Activated CD4-positive, alpha-beta T cell treated with anti-CD3 and anti-CD28 coated beads for 1 hour (primary cell): ENCODE data around the gene CACNG3.
"Not testable (repeated sequence)": the region's sequence is repeated elsewhere in the genome, so short reads cannot be mapped to it uniquely, and the experiment has no call there.

Source experiments
- DNase-seq: peaks from one replicate; pipeline ENCODE4 v3.0.0-alpha.2; 2020

The CACNG3 gene

GRCh38 chr16:24255456-24256371 is at the start of gene CACNG3:
Gene CACNG3, plus strand, starts transcription at chr16:24256335. Its CDS starts 420 bp downstream, at chr16:24256755.
- DNase-seq, result peak; percentile 10

GRCh38 chr16:24206926-24207325 is 49.2 kb upstream of the CACNG3 start:
- no peak for DNase-seq

- DNase-seq, result no peak
These were observed 47.4 kb upstream of the CACNG3 start for GRCh38 chr16:24208710-24209109.

GRCh38 chr16:24214992-24215391 is 41.1 kb upstream of the CACNG3 start:
- DNase-seq, result no peak

GRCh38 chr16:24216961-24217360 is 39.2 kb upstream of the CACNG3 start:
- DNase-seq, result no peak

- no peak for DNase-seq
These were observed 38.7 kb upstream of the CACNG3 start for GRCh38 chr16:24217461-24217860.

- no peak for DNase-seq
These were observed 37.8 kb upstream of the CACNG3 start for GRCh38 chr16:24218299-24218698.

GRCh38 chr16:24221219-24221618 is 34.9 kb upstream of the CACNG3 start:
- no peak for DNase-seq

GRCh38 chr16:24228514-24228913 is 27.6 kb upstream of the CACNG3 start:
- DNase-seq, result no peak

GRCh38 chr16:24232936-24233335 is 23.2 kb upstream of the CACNG3 start:
- no peak for DNase-seq

GRCh38 chr16:24234737-24235136 is 21.4 kb upstream of the CACNG3 start:
- no peak for DNase-seq

GRCh38 chr16:24235806-24236205 is 20.3 kb upstream of the CACNG3 start:
- no peak for DNase-seq

GRCh38 chr16:24238846-24239245 is 17.3 kb upstream of the CACNG3 start:
- not testable (repeated sequence) for DNase-seq

- DNase-seq, result no peak
These were observed 9.1 kb upstream of the CACNG3 start for GRCh38 chr16:24246911-24247607.

GRCh38 chr16:24253192-24253591 is 2.9 kb upstream of the CACNG3 start:
- DNase-seq, result no peak

- no peak for DNase-seq
These were observed 1.8 kb downstream of the CACNG3 start for GRCh38 chr16:24257958-24258357.

GRCh38 chr16:24258791-24259190 is 2.7 kb downstream of the CACNG3 start:
- DNase-seq, result no peak

- DNase-seq, result no peak
These were observed 6.7 kb downstream of the CACNG3 start for GRCh38 chr16:24262816-24263215.

GRCh38 chr16:24270721-24271442 is 14.7 kb downstream of the CACNG3 start:
- no peak for DNase-seq

- DNase-seq, result no peak
These were observed 16.2 kb downstream of the CACNG3 start for GRCh38 chr16:24272379-24272778.

GRCh38 chr16:24273508-24274182 is 17.5 kb downstream of the CACNG3 start:
- DNase-seq, result no peak

GRCh38 chr16:24275413-24275812 is 19.3 kb downstream of the CACNG3 start:
- DNase-seq, result no peak

GRCh38 chr16:24279982-24280515 is 23.9 kb downstream of the CACNG3 start:
- DNase-seq, result no peak
